GM19043 (cell line): ENCODE measurements around the gene P2RX3.

Experiments used
- ATAC-seq: cut with Tn5 transposase; IDR thresholded peaks from one replicate; pipeline ENCODE4 v1.9.1; 2021; ENCODE audit warnings: low read depth; ENCODE audit not compliant: unreplicated experiment

The P2RX3 gene

GRCh38 chr11:57414612-57415212 is 76.6 kb downstream of the P2RX3 start:
- ATAC-seq = no peak

- no peak for ATAC-seq
Measured at GRCh38 chr11:57416436-57416835, 78.3 kb downstream of the P2RX3 start.

GRCh38 chr11:57417056-57417455 is 78.9 kb downstream of the P2RX3 start:
- ATAC-seq = no peak

- no peak for ATAC-seq
Measured at GRCh38 chr11:57418131-57418530, 80.0 kb downstream of the P2RX3 start.

- ATAC-seq = no peak
Measured at GRCh38 chr11:57419146-57419545, 81.0 kb downstream of the P2RX3 start.

GRCh38 chr11:57421066-57421465 is 82.9 kb downstream of the P2RX3 start:
- ATAC-seq = no peak

- no peak for ATAC-seq
Measured at GRCh38 chr11:57421805-57422204, 83.7 kb downstream of the P2RX3 start.
